ENCODE measurements around the gene BRF1.

DNA sequence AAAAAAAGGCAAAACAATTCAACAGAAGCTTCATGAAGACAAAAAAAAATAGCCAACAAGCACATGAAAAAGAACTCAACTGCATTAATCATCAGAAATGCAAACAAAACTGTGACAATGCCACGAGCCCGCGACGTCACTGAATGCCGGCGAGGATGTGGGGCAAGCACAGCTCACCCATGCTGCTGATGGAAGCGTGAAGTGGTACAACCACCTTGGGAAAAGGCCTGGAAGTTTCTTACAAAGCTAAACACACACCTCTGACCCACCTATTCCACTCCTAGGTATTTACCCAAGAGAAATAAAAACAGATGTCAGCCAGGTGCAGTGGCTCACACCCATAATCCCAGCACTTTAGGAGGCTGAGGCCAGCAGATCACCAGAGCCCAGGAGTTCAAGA, 42.0 kb downstream of the BRF1 start:
- TF ChIP-seq, protein P1, sequence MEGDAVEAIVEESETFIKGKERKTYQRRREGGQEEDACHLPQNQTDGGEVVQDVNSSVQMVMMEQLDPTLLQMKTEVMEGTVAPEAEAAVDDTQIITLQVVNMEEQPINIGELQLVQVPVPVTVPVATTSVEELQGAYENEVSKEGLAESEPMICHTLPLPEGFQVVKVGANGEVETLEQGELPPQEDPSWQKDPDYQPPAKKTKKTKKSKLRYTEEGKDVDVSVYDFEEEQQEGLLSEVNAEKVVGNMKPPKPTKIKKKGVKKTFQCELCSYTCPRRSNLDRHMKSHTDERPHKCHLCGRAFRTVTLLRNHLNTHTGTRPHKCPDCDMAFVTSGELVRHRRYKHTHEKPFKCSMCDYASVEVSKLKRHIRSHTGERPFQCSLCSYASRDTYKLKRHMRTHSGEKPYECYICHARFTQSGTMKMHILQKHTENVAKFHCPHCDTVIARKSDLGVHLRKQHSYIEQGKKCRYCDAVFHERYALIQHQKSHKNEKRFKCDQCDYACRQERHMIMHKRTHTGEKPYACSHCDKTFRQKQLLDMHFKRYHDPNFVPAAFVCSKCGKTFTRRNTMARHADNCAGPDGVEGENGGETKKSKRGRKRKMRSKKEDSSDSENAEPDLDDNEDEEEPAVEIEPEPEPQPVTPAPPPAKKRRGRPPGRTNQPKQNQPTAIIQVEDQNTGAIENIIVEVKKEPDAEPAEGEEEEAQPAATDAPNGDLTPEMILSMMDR (IDR thresholded peaks at IDR 0.05), result no peak
- no peak for TF ChIP-seq POLR2A (IDR thresholded peaks at IDR 0.05)

Data from thyroid gland (tissue), 4 donors.